GM21825 (cell line): ENCODE measurements around the gene CYP27A1.

Experiments
- ATAC-seq: cut with Tn5 transposase; IDR thresholded peaks from one replicate; pipeline ENCODE4 v1.9.1; 2021; ENCODE audit warnings: mild to moderate bottlenecking, moderate library complexity; ENCODE audit not compliant: unreplicated experiment

Gene CYP27A1

GRCh38 chr2:218781691-218782527 is at the start of gene CYP27A1:
Gene CYP27A1 (plus strand): TSS chr2:218782147. CDS start chr2:218782183, 36 bp downstream.
- ATAC-seq, result no peak

DNA sequence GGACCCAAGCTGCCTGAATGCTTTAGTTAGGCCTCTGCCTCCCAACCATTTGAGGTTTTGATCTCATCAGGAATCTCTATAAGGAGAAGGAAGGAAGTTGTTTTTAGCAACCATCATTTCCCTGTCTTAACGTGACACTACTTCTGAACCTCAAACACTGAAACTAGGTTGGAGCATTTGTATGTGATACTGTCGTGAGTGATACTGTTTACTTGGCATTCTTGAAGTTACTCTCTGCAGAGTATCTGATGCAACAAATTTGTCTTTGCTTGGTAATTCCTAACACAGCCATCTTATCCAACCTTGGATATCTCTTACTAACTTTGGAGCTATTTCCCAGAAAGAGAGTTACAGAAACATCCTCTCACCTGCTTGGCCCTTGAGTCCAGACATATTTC is 49.2 kb upstream of the CYP27A1 start:
- ATAC-seq, result no peak

DNA sequence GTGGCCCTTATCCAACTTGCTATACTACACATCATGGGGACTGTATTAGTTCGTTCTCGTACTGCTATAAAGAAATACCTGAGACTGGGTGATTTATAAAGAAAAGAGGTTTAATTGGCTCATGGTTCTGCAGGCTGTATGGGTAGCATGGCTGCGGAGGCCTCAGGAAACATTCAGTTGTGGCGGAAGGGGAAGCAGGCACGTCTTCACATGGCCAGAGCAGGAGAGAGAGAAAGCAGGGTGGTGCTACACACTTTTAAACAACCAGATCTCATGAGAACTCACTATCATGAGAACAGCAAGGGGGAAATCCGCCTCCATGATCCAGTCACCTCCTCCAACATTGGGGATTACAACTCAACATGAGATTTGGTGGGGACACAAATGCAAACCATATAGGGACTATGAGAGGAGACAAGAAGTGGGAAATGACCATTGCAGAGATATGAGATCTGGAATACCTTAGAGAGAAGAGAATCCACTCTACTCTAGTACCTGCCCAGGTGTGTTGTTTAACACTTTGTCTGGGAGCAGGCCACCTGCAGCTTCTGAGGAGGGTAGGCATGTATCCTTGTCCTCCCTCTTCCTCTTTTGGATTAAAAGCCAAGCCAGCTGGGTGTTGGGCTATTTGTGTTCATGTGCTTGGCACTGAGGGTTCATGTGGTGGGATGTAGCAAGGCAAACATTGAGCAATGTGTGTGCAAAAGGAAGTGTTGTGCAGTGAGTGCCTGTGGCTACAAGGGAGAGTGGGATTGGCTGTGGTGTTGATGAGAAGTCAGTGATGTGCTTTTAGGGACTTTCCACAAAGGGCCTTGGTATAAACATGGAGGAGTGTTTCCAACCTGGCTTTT is 48.6 kb upstream of the CYP27A1 start:
- no peak for ATAC-seq

DNA sequence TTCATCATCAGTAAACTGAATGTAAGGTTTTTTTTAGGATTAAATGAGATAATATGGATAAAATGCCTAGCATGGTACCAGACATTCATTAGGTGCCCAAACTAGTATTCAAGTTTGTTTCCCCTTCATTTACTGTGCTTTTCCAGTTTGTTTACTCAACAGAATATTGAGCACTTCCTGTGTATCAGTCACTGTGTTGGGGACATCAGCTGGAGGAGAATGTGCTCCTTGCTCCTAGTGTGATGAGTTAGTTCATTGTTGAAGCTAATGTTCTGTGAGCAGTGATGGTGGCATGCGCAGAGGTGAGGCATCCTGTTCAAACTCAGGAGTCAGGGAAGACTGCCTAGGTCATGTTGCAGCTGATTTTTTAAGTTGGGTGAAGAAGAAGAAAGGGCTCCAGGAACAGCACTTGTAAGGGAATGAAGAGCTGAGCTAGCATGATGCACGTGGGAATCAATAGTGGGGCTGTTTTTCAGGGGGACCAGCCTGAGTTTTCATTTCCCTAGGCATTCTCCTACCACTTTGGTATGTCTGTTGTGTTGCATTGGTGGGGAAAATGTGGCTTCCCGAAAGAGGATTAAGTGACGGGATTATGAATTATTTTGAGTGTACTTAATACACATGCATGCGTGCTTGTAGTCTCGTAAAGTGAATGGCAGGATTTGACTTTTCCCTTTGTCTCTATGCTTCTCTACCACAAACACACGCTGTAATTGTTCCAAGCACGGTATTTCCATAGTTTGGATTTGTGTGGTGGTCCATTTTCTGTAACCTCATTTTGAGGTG is 47.6 kb upstream of the CYP27A1 start:
- no peak for ATAC-seq

- no peak for ATAC-seq
Observed at GRCh38 chr2:218736531-218736930, 45.4 kb upstream of the CYP27A1 start.

- ATAC-seq, result no peak
Observed at GRCh38 chr2:218743068-218743467, 38.9 kb upstream of the CYP27A1 start.

DNA sequence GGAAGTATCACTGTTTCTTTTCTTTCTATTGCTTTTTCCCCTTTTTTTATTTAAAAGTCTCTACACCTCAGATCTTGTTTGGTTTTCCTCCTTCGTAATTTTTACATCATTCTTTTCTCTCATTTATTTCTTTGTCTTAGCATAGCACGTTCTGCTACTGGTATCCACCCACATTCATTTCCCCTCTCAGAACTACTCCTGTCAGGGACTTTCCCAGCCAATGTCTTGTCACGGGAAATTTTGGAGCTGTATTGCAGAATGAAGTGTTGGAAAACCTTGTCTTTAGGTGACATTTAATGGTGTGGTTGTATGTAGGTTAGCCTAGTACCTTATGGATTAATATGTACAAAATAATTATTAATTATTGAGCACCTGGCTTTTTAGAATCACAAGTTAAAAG is 37.3 kb upstream of the CYP27A1 start:
- ATAC-seq, result no peak

GRCh38 chr2:218745160-218745558 is 36.8 kb upstream of the CYP27A1 start:
- no peak for ATAC-seq

DNA sequence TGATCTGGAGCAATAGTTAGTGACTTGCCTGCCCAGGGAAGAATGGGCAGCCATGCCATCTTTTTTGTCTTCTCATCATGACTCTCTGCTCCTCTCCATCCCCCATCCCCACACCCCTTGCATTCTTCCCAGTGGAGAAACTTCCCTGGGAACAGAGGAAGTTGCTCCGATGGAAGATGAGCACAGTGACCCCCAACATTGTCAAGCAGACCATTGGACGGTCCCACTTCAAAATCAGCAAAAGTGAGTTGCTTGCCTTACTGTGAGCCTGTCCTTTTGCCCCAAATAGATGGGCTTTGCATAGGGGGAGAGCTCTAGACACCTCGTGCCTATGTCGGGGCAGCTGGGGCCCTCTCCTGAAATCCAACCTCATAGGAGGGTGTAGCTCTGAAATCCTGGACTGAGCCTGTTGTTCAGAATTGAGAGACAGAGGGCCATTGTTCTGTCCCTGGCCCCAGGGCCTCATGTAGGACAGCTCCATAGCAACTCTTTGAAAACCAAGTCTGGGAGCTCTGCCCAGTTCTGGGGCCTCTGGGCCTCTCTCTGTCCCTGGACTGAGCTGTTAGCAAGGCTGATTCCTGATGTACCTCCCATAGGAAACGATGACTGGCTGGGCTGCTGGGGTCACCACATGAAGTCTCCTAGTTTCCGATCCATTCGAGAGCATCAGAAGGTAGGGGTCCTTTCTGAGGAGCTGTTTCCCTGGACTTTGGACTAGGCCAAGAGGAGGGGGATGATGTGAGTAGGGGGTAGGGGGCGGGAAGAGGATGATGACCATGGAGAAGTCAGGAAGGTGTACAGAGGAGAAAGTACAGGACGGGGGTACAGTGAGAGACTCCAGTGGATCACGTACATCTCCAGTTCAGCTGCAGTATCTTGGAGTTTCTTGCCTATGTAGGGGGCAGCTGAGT is 36.1 kb upstream of the CYP27A1 start:
- ATAC-seq, result no peak

DNA sequence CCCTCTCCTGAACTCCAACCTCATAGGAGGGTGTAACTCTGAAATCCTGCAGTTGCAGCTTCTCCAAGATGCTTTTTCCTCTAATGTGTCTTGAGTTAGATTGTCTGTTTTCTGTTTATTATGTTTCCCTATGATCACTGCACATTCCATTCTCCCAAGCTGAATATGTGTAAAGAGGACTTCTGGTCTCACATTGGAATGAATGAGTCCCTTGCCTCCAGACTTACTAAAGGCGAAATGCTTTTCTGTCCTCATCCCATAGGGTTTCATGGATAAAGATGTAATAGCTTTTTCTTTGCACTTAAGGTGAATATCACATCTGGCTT is 35.5 kb upstream of the CYP27A1 start:
- no peak for ATAC-seq

DNA sequence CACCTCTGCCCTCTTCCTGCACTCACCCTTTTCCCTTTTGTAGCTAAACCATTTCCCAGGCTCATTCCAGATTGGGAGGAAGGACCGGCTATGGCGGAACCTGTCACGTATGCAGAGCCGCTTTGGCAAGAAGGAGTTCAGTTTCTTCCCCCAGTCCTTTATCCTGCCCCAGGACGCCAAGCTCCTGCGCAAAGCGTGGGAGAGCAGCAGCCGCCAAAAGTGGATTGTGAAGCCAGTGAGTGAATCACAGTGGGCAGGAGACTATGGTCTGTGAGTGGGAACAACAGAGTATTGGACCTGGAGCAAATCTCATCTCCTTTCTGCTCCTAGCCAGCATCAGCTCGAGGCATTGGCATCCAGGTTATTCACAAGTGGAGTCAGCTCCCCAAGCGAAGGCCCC is 35.0 kb upstream of the CYP27A1 start:
- no peak for ATAC-seq

DNA sequence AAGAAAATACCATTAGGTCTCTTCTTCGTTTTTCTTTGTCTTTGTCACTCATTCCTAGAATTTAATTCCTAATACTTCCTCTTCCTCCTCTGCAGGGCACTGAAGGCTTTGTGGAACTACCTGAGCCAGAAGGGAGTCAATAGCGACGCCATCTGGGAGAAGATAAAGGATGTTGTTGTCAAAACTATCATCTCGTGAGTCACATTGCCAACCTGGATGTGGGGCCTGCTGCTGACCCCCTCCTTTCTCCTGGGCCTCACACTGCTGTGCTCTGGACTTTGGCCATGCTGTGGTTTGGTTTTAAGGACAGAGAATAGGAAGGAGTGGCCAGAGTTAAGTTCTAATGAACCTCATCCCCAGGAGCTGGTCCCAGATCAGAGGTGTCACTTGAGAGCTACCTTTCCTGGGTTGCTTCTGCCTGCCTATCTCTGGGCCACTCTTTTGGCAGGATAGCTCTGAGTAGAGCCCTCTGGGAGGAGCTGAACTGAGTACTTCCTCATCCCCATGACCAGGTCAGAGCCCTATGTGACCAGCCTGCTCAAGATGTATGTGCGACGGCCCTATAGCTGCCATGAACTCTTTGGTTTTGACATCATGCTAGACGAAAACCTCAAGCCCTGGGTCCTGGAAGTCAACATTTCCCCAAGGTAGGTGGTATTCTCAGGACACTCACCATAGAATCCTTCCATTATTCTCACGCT is 33.1 kb upstream of the CYP27A1 start:
- no peak for ATAC-seq

- ATAC-seq, result no peak
Observed at GRCh38 chr2:218754201-218754600, 27.7 kb upstream of the CYP27A1 start.

DNA sequence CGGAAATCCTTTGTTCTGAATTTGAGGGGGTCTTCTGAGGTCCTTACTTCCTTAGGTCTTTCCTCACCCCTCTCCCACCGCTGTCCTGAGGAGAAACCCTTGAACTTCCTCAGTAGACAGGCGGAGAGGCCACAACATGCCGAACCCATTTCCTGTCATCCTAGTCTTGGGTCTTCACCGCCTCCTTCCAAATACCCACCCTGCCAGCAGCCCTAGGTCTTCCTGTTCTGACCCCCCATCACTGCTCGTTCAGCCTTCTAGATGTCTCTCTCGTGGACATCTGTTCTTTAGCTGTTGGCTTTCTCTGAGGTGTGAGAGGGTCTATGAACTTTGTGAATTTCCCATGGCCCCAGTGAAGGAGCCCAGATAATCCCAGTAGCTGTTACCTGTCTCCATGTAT is 27.2 kb upstream of the CYP27A1 start:
- no peak for ATAC-seq

DNA sequence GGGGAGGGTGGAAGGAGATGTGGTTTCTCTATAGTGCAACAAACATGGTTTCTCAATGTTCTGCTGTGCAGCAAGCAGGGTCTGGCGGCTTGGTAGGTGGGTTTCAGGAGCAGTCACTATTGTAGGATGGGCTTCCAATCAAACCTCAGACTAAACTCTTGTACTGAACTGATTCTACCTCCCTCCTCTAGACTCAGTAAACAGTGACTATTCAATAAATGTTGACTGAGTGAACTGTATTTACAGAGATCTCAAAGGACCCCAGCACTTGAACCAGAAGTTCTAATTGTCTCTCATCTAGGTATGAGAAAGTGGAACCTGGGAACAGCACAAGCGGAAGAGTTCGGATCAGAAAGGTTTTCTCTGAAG is 26.8 kb upstream of the CYP27A1 start:
- ATAC-seq, result no peak

- no peak for ATAC-seq
Observed at GRCh38 chr2:218755567-218756404, 26.2 kb upstream of the CYP27A1 start.

GRCh38 chr2:218756599-218757377 is 25.2 kb upstream of the CYP27A1 start:
- ATAC-seq, result no peak

DNA sequence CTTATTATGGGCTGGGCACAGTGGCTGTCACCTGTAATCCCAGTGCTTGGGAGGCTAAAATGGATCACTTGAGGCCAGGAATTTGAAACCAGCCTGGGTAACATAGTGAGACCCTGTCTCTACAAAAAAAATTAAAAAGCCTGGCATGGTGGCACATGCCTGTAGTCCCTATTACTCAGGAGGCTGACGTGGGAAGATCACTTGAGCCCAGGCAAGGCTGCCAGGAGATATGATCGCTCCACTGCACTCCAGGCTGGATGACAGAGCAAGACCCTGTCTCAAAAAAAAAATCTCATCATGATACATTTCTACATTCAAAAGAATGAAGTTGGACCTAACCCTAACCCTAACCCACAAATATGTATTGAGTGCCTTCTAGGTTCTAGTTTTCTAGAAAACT is 20.2 kb upstream of the CYP27A1 start:
- ATAC-seq, result no peak
